HG03280 (cell line): Measurements from ENCODE around the gene STARD10.

Experiments
- ATAC-seq: cut with Tn5 transposase; IDR thresholded peaks from one replicate; pipeline ENCODE4 v1.9.1; 2021; ENCODE audit warnings: mild to moderate bottlenecking, moderate library complexity; ENCODE audit not compliant: unreplicated experiment

STARD10 gene

GRCh38 chr11:72767203-72768062 lies 26.4 kb downstream of the STARD10 start:
- ATAC-seq: no peak

- ATAC-seq: no peak
These were observed 27.5 kb downstream of the STARD10 start for GRCh38 chr11:72766152-72766902.

- ATAC-seq: no peak
These were observed 29.3 kb downstream of the STARD10 start for GRCh38 chr11:72764503-72764902.

DNA sequence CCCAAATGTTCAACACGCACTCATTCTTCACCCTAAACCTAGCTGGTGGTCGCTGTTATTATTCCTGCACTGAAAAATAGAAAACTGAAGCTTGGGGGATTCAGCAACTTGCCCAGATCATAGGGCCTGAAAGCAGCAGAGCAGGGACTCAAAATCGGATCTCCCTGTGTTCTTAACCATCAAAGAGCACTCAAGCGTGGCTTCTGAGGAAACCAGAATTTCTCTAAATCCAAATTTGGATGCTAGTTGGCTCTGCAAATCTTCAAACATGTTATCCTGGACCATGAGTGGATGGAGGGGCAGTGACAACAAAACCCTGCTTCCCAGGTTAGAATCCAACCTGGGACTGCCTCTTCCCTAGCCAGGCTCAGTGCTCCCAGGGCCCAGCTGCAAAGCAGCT lies 30.0 kb downstream of the STARD10 start:
- ATAC-seq: no peak

DNA sequence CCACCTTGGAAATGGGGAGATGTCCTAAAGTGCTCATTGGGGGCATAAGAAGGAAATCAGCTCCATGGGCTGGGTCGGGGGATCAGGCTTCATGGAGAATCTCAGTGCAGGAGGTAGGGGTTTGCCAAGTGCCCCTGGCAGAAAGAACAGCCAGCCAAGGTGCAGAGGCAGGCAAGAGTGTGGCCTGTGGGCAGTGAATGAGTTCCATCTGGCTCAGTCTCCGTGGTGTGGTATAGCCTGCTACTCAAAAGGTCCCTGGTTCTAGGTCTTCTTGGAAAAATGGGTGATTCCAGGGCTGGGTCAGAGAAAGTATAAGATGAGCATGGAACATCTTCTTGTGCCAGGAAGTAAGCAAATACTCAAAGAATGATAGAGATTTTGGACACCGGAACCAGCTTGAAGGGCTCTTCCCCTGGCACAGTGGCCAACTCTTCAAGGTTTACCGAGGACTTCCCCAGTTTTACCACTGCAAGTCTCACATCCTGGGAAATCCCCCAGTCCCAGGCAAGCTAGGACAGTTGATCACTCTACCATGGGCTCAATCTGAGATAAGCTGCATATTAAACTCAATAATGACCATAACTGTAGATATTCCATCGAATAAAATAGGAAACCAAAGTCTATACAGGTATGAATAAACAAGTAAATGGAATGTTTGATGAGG lies 31.1 kb downstream of the STARD10 start:
- ATAC-seq: no peak

DNA sequence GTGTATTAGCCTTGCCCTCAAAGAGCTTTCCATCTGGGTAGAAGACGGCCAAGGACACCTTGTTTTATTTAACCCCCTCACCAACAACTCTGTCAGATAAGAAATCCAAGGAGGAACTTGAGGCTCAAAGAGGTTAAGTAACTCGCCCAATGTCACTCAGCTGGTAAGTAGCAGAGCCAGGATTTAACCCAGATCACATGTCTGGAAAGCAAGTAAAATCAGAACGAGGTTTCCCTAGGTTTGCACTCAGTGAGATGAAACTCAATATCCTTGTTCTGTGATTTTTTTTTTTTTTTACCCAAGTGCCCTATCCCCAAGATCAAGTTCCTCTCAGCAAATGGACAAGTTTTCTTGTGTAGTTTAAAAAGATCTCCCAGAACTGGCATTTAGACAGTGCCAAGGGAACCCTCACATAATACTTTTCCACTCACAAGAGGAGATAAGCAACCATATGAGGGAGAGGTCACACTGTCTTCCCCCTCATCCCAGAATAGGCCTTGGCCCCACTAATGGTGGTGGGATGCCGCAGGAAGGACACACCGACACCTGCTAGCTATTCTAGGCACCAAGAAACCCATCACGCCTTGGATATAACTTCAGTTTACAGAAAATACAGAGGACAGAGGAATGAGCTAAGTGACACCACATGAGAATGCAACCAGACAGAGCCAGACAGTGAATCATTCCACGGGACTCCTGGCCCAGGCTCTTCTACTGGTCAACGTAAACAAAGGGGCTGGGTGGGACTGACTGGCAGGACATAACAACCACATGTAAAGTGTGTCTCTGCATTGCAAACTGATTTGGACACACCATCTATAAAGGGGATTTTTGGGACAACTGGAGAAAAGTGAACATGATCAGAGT lies 33.1 kb downstream of the STARD10 start:
- no peak for ATAC-seq

DNA sequence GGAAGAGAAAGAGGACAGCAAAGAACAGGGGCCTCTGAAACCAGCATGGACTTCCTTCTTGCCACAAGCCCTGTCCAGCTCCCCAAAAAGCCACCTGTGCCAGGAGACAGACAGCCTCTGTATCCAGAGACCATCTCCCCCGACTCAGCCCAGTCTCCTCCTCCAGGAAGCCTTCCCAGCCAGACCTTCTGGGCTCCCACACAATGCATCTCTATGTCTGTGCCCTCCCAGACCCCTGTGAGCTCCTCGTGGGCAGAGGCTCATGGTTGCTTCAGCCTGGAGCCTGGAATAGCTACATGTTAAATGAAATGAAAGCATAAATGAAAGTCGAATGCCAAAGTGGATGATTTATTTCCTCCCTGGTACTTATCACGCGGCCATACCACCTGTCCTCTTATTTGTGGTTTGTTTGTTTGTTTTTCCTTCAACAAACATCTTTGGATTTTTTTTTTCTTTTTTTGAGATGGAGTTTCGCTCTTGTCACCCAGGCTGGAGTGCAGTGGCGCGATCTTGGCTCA lies 34.3 kb downstream of the STARD10 start:
- no peak for ATAC-seq

DNA sequence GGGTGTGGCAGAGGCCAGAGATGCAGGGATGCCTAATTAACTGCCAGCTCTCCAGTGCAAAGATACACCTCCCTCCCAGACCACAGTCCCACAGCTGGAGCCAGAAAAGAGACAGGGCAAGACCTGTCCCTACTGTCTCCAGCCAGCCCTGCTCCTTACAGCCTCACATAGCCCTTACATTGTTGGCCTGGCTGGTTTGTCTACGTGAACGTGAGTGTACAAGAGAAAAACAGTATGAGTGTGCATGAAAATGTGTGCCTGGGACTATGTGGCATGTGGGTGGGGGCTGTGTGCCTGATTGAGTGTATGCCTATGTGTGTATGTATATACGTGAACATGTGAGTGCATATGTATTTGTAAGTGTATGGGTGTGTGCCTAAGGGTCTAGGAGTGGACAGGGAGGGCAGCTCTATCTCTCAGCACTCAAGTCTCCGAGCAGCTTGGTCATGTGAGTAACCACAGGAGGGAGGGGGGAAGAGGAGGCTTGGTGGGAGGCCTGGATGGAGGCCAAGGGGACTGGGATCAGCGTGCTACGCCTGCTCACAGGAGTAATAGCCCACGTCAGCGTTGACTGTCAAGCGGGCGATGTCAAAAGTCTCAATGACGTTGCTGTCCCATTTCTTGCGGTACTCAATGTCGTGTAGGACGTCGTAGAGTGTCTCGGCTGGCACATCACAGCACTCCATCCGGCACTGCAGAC lies 35.0 kb downstream of the STARD10 start:
- ATAC-seq: no peak

DNA sequence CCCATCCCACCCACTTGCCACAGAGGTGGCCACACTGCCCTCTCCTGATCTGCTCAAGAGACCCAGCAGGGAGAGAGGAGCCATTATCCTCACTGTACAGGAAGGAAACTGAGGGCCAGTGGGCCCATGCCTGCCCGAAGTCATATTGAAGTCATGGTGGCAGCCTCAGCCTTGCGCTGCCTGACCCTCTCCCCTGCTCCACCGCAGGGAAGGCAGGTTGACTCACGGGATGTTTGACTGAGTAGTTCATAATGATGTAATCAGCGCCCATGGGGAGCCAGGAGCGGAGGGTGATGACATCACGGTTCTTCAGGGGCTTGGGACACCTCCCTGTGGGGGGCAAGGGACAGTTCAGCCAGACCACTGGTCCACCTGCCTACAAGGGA lies 35.5 kb downstream of the STARD10 start:
- ATAC-seq: no peak

DNA sequence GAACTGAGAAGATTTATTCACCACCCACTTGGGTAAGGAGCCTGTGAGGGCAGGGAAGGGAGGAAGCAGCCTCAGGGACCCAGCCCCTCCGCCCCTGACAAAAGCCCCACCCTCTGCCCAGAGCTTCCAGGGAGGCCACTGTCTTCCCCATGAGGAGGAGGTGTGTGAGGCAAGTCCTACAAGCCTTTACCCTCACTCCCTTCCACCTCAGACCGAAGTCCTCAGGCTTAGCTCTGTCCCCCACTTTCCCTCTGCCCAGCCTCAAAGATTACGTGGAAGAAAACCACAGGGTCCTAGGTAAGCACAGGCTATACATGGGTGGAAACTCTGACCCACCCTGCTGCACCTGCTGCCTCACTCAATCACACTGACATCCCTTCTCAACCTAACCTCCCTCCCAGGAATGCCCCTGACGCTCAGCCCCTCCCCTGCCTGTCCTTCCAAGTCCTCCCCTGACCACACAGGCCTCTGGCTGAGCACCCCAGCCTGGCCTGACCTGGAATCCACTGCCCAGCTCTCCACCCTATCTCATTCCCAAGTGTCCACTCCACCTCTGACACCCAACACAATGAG lies 38.0 kb downstream of the STARD10 start:
- no peak for ATAC-seq

GRCh38 chr11:72754544-72755155 lies 39.2 kb downstream of the STARD10 start:
- no peak for ATAC-seq

GRCh38 chr11:72754149-72754543 lies 39.7 kb downstream of the STARD10 start:
- no peak for ATAC-seq

DNA sequence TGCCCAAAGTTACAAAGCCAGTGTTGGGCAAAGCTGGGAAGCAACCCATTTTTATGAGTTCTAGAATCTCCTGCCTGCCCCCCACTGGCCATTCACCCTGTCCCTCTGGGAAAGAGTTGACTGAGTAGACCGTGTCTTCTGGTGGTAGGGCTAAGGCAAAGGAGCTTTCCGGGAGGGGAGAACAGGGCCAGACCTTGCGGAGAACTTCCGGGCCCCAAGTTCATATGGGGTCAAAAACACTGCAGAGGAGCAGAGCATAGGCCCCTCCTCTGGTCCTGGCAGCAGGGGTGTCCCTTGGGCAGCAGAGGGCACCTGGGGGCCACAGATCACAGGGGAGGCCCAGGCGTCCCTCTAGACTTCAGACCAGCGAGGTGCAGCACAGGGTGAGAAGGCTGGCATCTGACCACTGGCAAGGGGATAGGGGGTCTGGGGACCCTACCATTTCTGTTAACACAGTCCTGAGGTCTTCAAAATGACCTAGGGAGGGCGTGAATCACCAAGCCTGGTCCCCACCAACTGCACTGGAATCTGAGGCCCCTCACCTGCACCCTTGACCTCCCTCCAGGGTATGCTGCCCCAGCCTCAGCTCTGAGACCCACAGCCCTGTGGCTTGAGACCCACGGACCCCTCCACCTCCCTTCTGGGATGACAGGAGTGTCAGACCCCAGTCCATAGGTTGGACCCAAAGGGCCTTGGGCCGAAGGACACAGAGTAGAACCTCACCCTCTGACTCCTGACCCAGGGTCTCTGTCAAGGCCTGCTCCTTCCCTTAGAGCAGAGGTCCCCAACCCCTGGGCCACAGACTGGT lies 40.3 kb downstream of the STARD10 start:
- ATAC-seq: no peak

DNA sequence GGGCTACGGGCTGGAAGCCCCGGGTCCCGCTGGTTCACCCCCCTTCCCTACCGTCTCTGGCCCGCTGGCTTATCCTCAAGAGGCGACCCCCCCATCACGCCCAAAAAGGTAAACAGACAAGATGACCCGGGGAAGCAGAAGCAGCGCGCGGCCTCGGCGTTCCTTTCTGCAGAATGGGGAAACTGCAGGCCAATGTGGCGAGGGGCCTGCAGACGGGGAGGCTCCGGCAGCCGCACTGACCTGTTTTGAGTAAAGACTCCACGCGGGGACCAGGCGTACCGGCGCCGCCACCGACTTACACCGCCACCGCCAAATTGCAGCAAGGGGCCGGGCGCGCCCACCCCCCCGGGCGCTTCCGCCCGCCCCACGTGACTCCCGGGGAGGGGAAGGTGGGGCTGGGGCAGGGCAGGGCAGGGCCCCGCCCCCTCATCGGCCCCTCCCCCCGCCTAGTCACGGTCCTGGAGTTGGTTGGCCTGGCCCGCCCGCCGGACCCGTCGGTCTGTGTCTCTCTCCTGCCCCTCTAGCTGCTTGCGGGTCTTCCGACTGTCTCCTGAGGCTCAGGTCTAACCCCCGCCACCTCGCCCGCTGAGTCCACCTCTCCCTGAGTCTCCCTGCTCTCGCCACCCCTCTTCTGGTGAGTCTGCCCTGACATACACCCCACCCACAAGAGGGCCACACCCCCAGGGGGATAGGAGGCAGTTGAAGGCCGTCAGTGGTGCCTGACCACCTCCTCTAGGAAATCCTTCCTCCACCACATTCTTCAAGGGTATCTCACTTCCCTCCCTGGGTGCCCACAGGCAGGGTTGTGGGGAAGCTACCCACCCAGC lies 41.5 kb downstream of the STARD10 start, which contains the start of gene ARAP1:
Gene ARAP1 (minus strand): TSS at position 321 of the 827 bp plus-strand sequence. CDS start 25,280 bp downstream, outside the sequence.
- peak; percentile 73 for ATAC-seq

DNA sequence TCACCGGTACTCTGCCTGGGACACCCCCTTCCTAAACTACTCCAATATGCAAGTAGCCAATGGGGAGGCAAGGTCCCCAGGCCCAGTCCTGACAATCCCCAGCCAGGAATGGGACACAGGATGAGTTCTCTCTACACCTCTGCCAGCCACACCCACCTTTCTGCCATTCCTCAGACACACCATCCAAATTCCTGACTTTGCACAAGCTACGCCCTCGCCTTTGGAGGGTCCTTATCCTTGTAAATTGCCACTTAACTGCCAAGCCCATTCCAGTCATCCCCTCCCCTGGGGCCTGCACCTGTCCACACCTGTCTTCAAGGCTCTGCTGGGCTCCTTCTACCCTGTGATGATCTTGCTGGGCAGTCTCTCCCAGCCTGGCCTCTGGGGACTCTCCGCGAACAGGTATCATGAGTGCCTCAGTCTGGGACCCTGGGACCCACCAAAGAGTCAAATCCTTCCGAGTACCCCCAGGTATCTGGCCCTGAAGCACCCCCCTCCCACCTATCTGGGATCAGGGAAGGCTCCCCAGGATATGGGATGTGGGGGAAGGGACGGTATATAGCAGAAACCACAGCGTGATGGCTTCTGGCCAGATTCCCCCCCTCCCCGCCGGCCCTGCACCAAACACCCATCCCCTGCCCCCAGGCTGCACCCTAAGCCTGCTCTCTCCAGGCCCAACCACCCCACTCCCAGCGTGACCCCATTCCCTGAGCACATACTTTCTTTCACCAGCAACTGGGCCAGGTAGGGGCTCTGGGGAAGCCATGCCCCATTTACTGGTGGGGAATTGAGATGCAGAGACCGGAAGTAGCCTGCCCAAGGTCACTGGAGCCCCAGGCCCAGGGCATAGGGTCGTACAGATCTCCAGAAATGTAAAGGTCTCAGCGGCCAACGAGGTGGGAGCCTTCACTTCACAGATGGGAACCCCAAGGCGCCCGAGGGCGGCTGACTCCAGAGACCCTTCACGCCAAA lies 42.4 kb downstream of the STARD10 start:
- no peak for ATAC-seq

- ATAC-seq: no peak
These were observed 43.2 kb downstream of the STARD10 start for GRCh38 chr11:72750556-72751115.
